NCI-H345 (cell line): ENCODE data around the gene PPM1E.

ENCODE experiments used
- DNase-seq: peaks from one replicate; lab custom pipeline; 2025; lab: John Stamatoyannopoulos, UW

Gene PPM1E

GRCh38 chr17:58996968-58997367, 241.3 kb downstream of the PPM1E start:
- no peak for DNase-seq

DNA sequence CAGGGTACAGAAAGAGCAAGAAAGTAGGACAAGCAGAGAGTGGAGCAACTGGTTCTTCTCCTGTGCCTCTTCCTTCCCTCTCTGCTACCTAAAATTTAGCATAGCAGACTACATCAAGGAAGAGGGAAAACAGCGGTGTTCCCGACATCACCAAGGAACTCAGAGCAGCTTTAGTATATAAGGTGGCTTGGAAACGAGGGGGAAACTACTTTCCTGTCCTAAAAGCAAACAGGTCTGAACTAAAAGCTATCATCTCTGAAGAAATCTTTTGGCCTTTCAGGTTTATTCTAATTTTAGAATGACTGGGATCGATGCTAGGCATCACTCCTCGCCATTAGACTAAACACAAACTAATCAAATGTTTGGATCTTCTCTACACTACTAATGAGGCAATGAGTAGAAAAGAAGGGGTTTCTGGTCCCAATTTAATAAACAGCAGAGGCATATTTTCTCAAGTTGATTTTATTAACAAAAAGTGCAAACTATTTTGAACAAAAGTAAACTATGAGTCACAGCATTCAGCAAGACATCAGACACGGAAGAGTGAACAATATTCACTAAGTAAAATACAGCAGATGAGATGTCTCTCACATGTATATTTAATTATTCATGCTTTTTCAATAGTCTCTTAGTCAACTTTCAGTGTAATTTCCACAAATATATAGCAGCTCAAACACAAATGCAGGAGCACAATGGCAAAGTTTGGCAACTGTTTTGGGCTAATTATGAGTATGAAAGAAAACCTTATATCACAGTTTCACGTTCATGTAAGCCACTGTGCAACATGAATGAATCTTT, 242.3 kb downstream of the PPM1E start:
- DNase-seq = no peak

GRCh38 chr17:58998871-58999270, 243.2 kb downstream of the PPM1E start:
- no peak for DNase-seq

- no peak for DNase-seq
These were observed 243.8 kb downstream of the PPM1E start for GRCh38 chr17:58999500-58999899.

GRCh38 chr17:59000022-59000421, 244.4 kb downstream of the PPM1E start:
- DNase-seq = no peak

GRCh38 chr17:59001158-59001814, 245.6 kb downstream of the PPM1E start:
- no peak for DNase-seq

DNA sequence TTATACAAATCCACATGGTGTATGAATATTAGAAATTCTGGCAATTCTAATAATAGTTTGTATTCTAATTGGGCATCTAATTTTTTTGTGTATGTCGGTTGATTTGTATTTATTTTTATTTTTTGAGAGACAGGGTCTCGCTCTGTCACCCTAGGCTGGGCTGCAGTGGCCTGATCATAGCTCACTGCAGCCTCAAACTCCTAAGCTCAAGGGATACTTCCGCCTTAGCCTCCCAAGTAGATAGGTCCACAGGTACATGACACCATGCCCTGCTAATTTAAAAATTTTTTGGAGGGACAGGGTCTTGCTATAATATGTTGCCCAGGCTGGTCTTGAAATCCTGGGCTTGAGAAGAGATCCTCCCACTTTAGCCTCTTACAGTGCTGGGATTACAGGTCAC, 246.5 kb downstream of the PPM1E start:
- no peak for DNase-seq

- no peak for DNase-seq
These were observed 247.2 kb downstream of the PPM1E start for GRCh38 chr17:59002848-59003247.

DNA sequence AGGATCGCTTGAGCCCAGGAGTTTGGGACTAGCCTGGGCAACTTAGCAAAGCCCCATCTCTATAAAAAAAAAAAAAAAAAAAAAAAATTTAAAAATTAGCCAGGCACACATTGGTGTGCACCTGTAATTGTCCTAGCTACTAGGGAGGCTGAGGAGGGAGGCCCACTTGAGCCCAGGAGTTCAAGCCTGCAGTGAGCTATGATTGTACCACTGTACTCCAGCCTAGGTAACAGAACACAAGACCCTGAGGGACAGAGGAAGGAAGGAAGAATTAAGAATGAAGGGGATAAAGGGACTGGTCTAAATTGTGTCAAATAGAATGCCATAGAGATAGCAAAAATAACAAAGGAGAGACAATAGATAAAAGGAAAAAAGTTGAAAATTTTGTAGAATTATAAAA, 248.2 kb downstream of the PPM1E start:
- DNase-seq = no peak

- DNase-seq = peak; percentile 70
These were observed 248.9 kb downstream of the PPM1E start for GRCh38 chr17:59004338-59005111.

- DNase-seq = no peak
These were observed 252.3 kb downstream of the PPM1E start for GRCh38 chr17:59007995-59008394.

DNA sequence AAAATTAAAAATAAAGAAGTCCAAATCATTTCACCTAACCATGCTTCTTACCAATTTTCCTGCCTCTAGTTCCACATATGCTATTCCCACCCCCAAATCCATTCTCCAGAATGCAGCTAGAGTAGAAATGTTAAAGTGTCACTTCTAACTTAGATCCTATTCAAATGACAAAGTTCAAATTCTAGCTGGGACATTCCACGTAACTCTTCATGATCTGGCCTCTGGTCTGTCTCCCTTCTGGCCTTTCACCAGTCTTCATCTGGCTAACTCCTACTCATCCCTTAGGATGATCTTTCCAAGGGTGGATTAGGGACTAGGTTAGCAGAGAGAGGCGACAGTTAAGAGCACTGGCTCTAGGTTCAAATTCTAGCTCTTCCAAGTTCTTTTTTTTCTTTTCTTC, 253.1 kb downstream of the PPM1E start:
- DNase-seq = no peak

- no peak for DNase-seq
These were observed 254.4 kb downstream of the PPM1E start for GRCh38 chr17:59010026-59010425.

DNA sequence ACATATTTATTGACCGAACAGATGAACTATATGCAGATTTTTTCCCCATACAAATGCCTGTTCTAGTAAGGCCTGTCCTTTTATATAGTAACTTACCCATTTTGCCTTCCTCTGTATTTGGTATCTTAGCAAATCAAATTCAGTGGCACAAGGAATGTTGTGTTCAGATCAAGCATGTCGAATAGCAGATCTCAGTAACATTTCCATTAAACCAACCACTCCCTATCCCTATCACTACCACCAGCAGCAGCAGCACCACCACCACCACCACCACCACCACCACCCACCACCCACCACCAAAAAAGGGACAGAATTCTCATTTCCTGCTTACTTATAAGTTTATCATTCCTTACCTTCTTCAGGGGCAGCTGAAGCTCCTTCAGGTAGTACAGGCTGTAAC, 256.3 kb downstream of the PPM1E start:
- DNase-seq = no peak

- DNase-seq = no peak
These were observed 262.4 kb downstream of the PPM1E start for GRCh38 chr17:59018019-59018418.

DNA sequence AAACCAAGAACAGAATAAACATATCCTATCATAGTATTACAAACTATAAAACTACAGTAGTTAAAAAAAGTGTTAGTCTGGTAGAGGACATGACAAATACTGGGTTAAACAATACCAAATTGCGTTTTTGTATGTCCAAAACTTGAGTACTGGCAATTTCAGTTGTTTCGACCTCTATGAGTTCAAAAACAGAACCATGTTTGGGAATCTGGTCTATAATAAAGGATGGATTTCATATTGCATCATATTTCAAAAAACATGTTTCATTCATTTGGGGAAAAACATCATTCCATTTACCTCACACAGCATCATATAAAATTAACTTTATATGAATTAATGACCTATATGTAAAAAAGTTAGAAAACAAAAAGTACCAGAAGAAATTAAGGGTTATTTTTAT, 269.3 kb downstream of the PPM1E start:
- DNase-seq = no peak

GRCh38 chr17:59026176-59026939, 270.7 kb downstream of the PPM1E start:
- no peak for DNase-seq

GRCh38 chr17:59027750-59028149, 272.1 kb downstream of the PPM1E start:
- no peak for DNase-seq

DNA sequence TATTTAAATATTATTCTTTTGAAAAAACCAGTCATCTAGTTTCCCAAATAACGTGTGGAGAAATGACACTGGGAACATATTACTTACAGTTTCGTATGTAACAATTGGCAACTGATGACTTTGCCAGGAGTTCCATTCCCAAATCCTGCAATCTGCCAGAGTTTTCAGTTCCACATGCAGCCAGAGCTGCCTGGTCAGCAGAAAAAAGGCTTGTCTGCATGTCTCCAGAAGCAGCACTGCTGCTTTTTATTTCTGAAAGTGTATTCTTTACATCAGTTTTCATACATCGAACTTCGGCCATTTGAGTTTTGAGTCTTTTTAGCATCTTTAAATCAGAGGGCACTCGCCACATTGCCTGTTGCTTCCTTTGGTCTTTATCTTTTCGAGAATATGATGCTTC, 272.7 kb downstream of the PPM1E start:
- DNase-seq = no peak

- DNase-seq = no peak
These were observed 275.2 kb downstream of the PPM1E start for GRCh38 chr17:59030811-59031210.
